MCF 10A (cell line): ENCODE measurements around the gene UGT1A3. TPM values are rescaled to one million over a fixed set of nuclear protein-coding genes. Genes with fewer than 3 reads are reported as not detected.

Experiments used
- BruUV-seq: library from RNA; stranded (reverse); fragments of 400-500 nt; replicated peaks from 2 replicates; lab custom pipeline; 2021; lab: Mats Ljungman, UMichigan
- CTCF ChIA-PET: fragments of 300-600 bp; sonication (Branson Sonifier 250); formaldehyde crosslinking; extraction: SDS; loops from one replicate; lab custom pipeline; 2021; ENCODE audit warnings: antibody characterized with exemption, inconsistent platforms; lab: Yijun Ruan, JAX
- POLR2A ChIA-PET: fragments of 300-600, 350-650 bp; sonication (Branson Sonifier 250); formaldehyde crosslinking; extraction: SDS; loops from one replicate; lab custom pipeline; 2020; ENCODE audit warnings: antibody characterized with exemption, inconsistent platforms; lab: Yijun Ruan, JAX
- DNase-seq: peaks from one replicate; pipeline ENCODE4 v3.0.0-alpha.2; 2018; ENCODE audit not compliant: unreplicated experiment
- H3K27ac Mint-ChIP-seq: one replicate; pipeline ENCODE4 v1.8.0; 2022; ENCODE audit warnings: mild to moderate bottlenecking, low read depth, mixed read lengths; ENCODE audit not compliant: unreplicated experiment
- H3K27me3 Mint-ChIP-seq: one replicate; pipeline ENCODE4 v1.8.0; 2022; ENCODE audit warnings: mixed read lengths; ENCODE audit not compliant: insufficient read depth, unreplicated experiment
- H3K36me3 Mint-ChIP-seq: one replicate; pipeline ENCODE4 v1.8.0; 2022; ENCODE audit warnings: mild to moderate bottlenecking, moderate library complexity, mixed read lengths; ENCODE audit not compliant: insufficient read depth, unreplicated experiment
- H3K4me1 Mint-ChIP-seq: one replicate; pipeline ENCODE4 v1.8.0; 2022; ENCODE audit warnings: mixed read lengths; ENCODE audit not compliant: insufficient read depth, unreplicated experiment
- H3K4me3 Mint-ChIP-seq: one replicate; pipeline ENCODE4 v1.8.0; 2022; ENCODE audit warnings: mild to moderate bottlenecking, moderate library complexity, mixed read lengths; ENCODE audit not compliant: unreplicated experiment
- H3K9me3 Mint-ChIP-seq: one replicate; pipeline ENCODE4 v1.8.0; 2022; ENCODE audit warnings: mixed read lengths; ENCODE audit not compliant: unreplicated experiment
- CTCF ChIP-seq: fragments of 200-600 bp; IDR thresholded peaks from one replicate; pipeline ENCODE4 v1.8.0; 2022; ENCODE audit warnings: antibody characterized with exemption, mild to moderate bottlenecking; ENCODE audit not compliant: unreplicated experiment
- intact Hi-C: fragments of 100-400 bp; cut with micrococcal nuclease; formaldehyde crosslinking; loops from 2 replicates; pipeline ENCODE4 v1.14.1; 2022
- total RNA-seq: library from RNA; stranded (reverse); gene quantifications from 2 replicates; pipeline ENCODE4 v1.2.3, GENCODE V29; 2022

UGT1A3 gene
- total RNA-seq, 1 experiment from 2014 or later, result not detected

DNA sequence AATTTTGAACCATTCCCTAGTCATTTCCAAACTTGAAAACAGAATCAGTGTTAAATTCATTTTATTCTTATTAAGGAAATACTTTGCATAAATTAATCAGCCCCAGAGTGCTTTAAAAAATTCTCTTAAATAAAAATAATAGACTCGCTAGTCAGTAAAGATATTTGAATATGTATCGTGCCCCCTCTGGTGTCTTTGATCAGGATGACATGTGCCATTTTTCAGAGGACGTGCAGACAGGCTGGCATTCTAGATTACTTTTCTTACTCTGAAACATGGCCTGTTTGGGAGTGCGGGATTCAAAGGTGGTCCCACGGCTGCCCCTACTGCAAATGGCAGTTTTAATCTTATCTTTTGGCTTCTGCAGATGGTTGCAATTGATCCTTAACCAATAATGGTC is 43.7 kb downstream of the UGT1A3 start:
- Mint-ChIP-seq H3K4me3 (no peak overlapping the region), H3K4me1 (no peaks in the 10 kb centered on the region), H3K27ac (no peak overlapping the region), H3K9me3 (peaks cover 19% of the 10 kb centered on the region), H3K27me3 (no peaks in the 10 kb centered on the region), H3K36me3 (no peaks in the 10 kb centered on the region)
- no peak for DNase-seq
- intact Hi-C loops, result no loop called here
- POLR2A ChIA-PET, result no interaction called here
- CTCF ChIA-PET, result no interaction called here
- no peak for TF ChIP-seq CTCF
- BruUV-seq, result no TSS peak

DNA sequence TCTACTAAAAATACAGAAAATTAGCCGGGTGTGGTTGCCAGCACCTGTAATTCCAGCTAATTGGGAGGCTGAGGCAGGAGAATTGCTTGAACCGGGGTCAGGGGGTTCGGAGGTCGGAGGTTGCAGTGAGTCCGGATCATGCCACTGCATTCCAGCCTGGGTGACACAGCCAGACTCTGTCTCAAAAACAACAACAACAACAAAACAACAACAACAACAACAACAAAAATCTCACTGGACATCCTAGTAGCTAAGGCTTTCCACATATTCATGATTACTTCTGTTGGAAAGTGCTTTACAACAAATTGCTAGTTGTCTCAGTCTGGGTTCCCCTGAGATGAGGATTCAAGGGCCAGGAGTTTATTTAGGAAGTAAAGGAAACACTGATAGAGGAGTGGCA is 45.0 kb downstream of the UGT1A3 start:
- intact Hi-C loops, result no loop called here
- Mint-ChIP-seq H3K4me1 (no peaks in the 10 kb centered on the region), H3K27ac (no peak overlapping the region), H3K27me3 (no peaks in the 10 kb centered on the region), H3K9me3 (peaks cover 19% of the 10 kb centered on the region), H3K36me3 (no peaks in the 10 kb centered on the region), H3K4me3 (no peak overlapping the region)
- DNase-seq, result no peak
- TF ChIP-seq CTCF, result no peak
- no TSS peak for BruUV-seq
- CTCF ChIA-PET, result no interaction called here
- POLR2A ChIA-PET, result no interaction called here

DNA sequence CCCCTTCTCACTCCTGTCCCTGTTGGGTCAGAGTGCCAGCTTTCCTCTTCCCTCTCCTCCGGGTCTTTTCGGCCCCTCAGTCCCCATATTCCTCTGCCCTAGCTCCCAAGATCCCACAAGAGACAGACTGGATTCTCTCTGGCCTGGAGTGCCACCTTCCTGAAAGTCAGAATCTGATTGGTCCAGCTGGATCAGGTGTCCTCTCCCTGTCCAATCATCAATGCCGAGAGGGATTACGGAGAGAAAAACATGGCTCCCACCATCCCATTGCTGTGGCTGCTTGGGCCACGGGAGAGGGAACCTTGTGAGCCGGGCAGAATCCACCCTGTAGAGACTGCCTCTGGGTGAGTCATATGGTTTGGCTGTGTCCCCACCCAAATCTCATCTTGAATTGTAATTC is 46.6 kb downstream of the UGT1A3 start:
- no peak for DNase-seq
- H3K4me3 Mint-ChIP-seq, result no peak overlapping the region
- no peak for TF ChIP-seq CTCF
- no peak overlapping the region for H3K27ac Mint-ChIP-seq
- H3K27me3 Mint-ChIP-seq, result no peaks in the 10 kb centered on the region
- H3K9me3 Mint-ChIP-seq, result peaks cover 19% of the 10 kb centered on the region
- no peaks in the 10 kb centered on the region for H3K4me1 Mint-ChIP-seq
- CTCF ChIA-PET, result no interaction called here
- intact Hi-C loops, result no loop called here
- no TSS peak for BruUV-seq
- POLR2A ChIA-PET, result no interaction called here
- no peaks in the 10 kb centered on the region for H3K36me3 Mint-ChIP-seq

DNA sequence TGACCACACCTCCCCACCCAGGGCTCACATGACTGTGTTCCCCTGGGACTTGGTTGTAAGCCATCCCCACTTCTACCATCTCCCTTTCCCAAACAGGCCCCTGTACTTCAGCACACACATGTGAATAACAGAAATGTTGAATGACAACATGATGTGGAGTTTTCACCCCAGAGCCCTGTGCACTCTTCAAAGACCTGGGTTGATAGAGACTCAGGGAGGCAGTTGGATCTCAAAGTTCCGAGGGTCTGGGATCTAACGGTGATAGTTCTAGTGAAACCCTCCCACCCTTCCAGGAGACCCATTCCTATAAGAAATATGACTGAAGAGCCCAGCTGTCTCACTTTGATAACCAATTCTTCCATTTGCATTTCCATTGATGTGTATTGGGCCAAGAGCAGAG is 49.2 kb downstream of the UGT1A3 start, which contains the start of gene MROH2A:
Gene MROH2A, plus strand, starts transcription at position 301 of the 400 bp plus-strand sequence. CDS start 1,029 bp downstream, outside the sequence.
- no peak within 1 kb of the TSS for H3K27ac Mint-ChIP-seq
- intact Hi-C loops, result no loop called here
- no peaks in the 10 kb centered on the region for H3K27me3 Mint-ChIP-seq
- no peak within 1 kb of the TSS for H3K4me3 Mint-ChIP-seq
- ChIA-PET CTCF (interaction anchor here (0.7 kb wide), 2 partner anchors 836 to 844 kb away, joined by 3 read pairs; no protein-coding TSS in a partner anchor), POLR2A (interaction anchor here (1.2 kb wide), 1 partner anchor 50 kb away, joined by 3 read pairs; no protein-coding TSS in a partner anchor)
- BruUV-seq, result no TSS peak
- H3K36me3 Mint-ChIP-seq, result no peaks in the 10 kb centered on the region
- H3K4me1 Mint-ChIP-seq, result no peaks in the 10 kb centered on the region
- DNase-seq, result no peak
- peaks cover 31% of the 10 kb centered on the region for H3K9me3 Mint-ChIP-seq
- no peak for TF ChIP-seq CTCF
